GM12878 (cell line): ENCODE results near the gene FGFR2. TPM values are rescaled to one million over a fixed set of nuclear protein-coding genes. Genes with fewer than 3 reads are reported as not detected.

Experiments used
- ATAC-seq: fragments of 200-7000 bp; cut with Tn5 transposase; 3 replicates; pipeline ENCODE4 v1.9.1; 2020; ENCODE audit warnings: mild to moderate bottlenecking, moderate library complexity
- BruUV-seq: library from RNA; stranded (reverse); fragments of 400-500 nt; replicated peaks from 2 replicates; lab custom pipeline; 2021; lab: Mats Ljungman, UMichigan
- CTCF ChIA-PET: fragments of 300-600 bp; sonication (Branson Sonifier 250); formaldehyde crosslinking; extraction: SDS; loops from one replicate; lab custom pipeline; 2021; ENCODE audit warnings: inconsistent platforms; lab: Yijun Ruan, JAX
- POLR2A ChIA-PET: fragments of 350-600 bp; formaldehyde crosslinking; extraction: SDS; loops from one replicate; lab custom pipeline; 2021; ENCODE audit warnings: inconsistent platforms; lab: Charles Lee
- RAD21 ChIA-PET: fragments of 300-600 bp; sonication (Branson Sonifier 250); formaldehyde crosslinking; loops from one replicate; lab custom pipeline; 2023; ENCODE audit warnings: antibody characterized with exemption; ENCODE audit not compliant: unreplicated experiment; lab: Charles Lee
- SMC1A ChIA-PET: fragments of 300-600 bp; sonication (Branson Sonifier 250); formaldehyde crosslinking; loops from one replicate; lab custom pipeline; 2023; ENCODE audit not compliant: unreplicated experiment, uncharacterized antibody; lab: Charles Lee
- DNase-seq: peaks from one replicate; pipeline ENCODE4 v3.0.0-alpha.2; 2011; ENCODE audit warnings: low read depth, low spot score
- FAIRE-seq: peaks from 3 replicates; lab custom pipeline; 2011; peaks lifted over from hg19 to GRCh38; lab: Jason Lieb, UNC
- H2AFZ ChIP-seq: 2 replicates; pipeline ENCODE4 v1.6.0; 2011; ENCODE audit warnings: low read depth, low read length, control low read depth; ENCODE audit not compliant: control insufficient read depth
- H3K27ac ChIP-seq: 2 replicates; pipeline ENCODE4 v1.5.1; 2011; ENCODE audit warnings: control low read depth; ENCODE audit not compliant: control insufficient read depth, insufficient read depth
- H3K27me3 ChIP-seq, 2 experiments: replicated peaks in 1 of 2; 2 replicates each; pipeline versions ENCODE4 v1.6.0 to v1.6.1; 2011; ENCODE audit warnings: low read length in 1 of 2; ENCODE audit not compliant: control insufficient read depth in 2 of 2, insufficient read depth in 2 of 2
- H3K36me3 ChIP-seq, 2 experiments: 2 replicates each; pipeline ENCODE4 v1.5.1; 2011; ENCODE audit warnings: low read length in 1 of 2; ENCODE audit not compliant: control insufficient read depth in 2 of 2, insufficient read depth in 2 of 2
- H3K4me1 ChIP-seq: 2 replicates; pipeline ENCODE4 v1.6.1; 2011; ENCODE audit warnings: mild to moderate bottlenecking, low read length, moderate library complexity, mixed read lengths; ENCODE audit not compliant: control insufficient read depth, insufficient read depth
- H3K4me2 ChIP-seq: 2 replicates; pipeline ENCODE4 v1.6.0; 2011; ENCODE audit warnings: control low read depth; ENCODE audit not compliant: control insufficient read depth, insufficient read depth
- H3K4me3 ChIP-seq: fragments of 200-600 bp; sonication (generic); 2 replicates; pipeline ENCODE4 v1.5.1; 2016
- H3K79me2 ChIP-seq: 2 replicates; pipeline ENCODE4 v1.6.0; 2011; ENCODE audit warnings: low read length; ENCODE audit not compliant: control insufficient read depth, insufficient read depth
- H3K9ac ChIP-seq: 2 replicates; pipeline ENCODE4 v1.8.0; 2011; ENCODE audit warnings: low read length, control low read depth, mixed read lengths; ENCODE audit not compliant: control insufficient read depth, insufficient read depth
- H3K9me3 ChIP-seq: replicated peaks from 3 replicates; pipeline ENCODE4 v1.5.1; 2011; ENCODE audit warnings: mild to moderate bottlenecking, low read length; ENCODE audit not compliant: control insufficient read depth, insufficient read depth
- H4K20me1 ChIP-seq: 2 replicates; pipeline ENCODE4 v1.6.0; 2011; ENCODE audit not compliant: control insufficient read depth, insufficient read depth
- BACH1 ChIP-seq: fragments of 450-650 bp; IDR thresholded peaks from 2 replicates; pipeline ENCODE4 v1.6.1; 2017; ENCODE audit warnings: mild to moderate bottlenecking, borderline replicate concordance
- CTCF ChIP-seq, 3 experiments: IDR thresholded peaks in 2 of 3; conservative IDR thresholded peaks in 1 of 3; 2 replicates each; pipeline ENCODE4 v1.5.1; 2011; ENCODE audit warnings: low read depth in 3 of 3, low read length in 3 of 3, mild to moderate bottlenecking in 3 of 3, control low read depth in 2 of 3, moderate library complexity in 2 of 3, inconsistent platforms in 1 of 3, mixed read lengths in 1 of 3; ENCODE audit not compliant: control insufficient read depth in 2 of 3, insufficient read depth in 1 of 3; ENCODE audit errors: extremely low read depth in 1 of 3
- HDAC2 ChIP-seq: fragments of 200-600 bp; sonication (generic); IDR thresholded peaks from 2 replicates; pipeline ENCODE4 v1.6.1; 2017
- IKZF2 ChIP-seq, 2 experiments: fragments of 450-650 bp; IDR thresholded peaks; 2 replicates each; pipeline ENCODE4 v1.6.1; 2017; ENCODE audit warnings: mild to moderate bottlenecking in 2 of 2, moderate library complexity in 2 of 2
- MTA3 ChIP-seq: IDR thresholded peaks from 2 replicates; pipeline ENCODE4 v1.6.1; 2012; ENCODE audit warnings: low read length, inconsistent platforms, borderline replicate concordance
- POLR2AphosphoS5 ChIP-seq: IDR thresholded peaks from 2 replicates; pipeline ENCODE4 v1.6.1; 2011; ENCODE audit warnings: mild to moderate bottlenecking, low read length, inconsistent platforms
- RBBP5 ChIP-seq: fragments of 200-600 bp; sonication (generic); conservative IDR thresholded peaks from 2 replicates; pipeline ENCODE4 v1.6.1; 2016
- SIN3A ChIP-seq: IDR thresholded peaks from 2 replicates; pipeline ENCODE4 v1.6.1; 2012; ENCODE audit warnings: low read depth, low read length, improper control_type of control experiment
- SREBF2 ChIP-seq: IDR thresholded peaks from 2 replicates; pipeline ENCODE4 v1.6.1; 2012; ENCODE audit warnings: mild to moderate bottlenecking, low read length
- SRF ChIP-seq, 2 experiments: IDR thresholded peaks; 2 replicates each; pipeline ENCODE4 v1.6.1; 2011; ENCODE audit warnings: low read depth in 2 of 2, low read length in 2 of 2, mild to moderate bottlenecking in 1 of 2, moderate library complexity in 1 of 2
- ZSCAN29 ChIP-seq: fragments of 450-650 bp; IDR thresholded peaks from 2 replicates; pipeline ENCODE4 v1.6.1; 2017; ENCODE audit warnings: mild to moderate bottlenecking, moderate library complexity
- WGBS: methylation state at CpG from one replicate; pipeline ENCODE4 v1.1.6; 2016; ENCODE audit warnings: low lambda C conversion rate; ENCODE audit not compliant: insufficient replicate concordance, insufficient coverage; ENCODE audit errors: missing lambda C conversion rate; 5-methylcytosine and 5-hydroxymethylcytosine counted together
- in situ Hi-C: fragments of 300-500 bp; cut with MboI; formaldehyde crosslinking; loops from 9 replicates; pipeline ENCODE4 v1.14.3; 2018; ENCODE audit warnings: mixed read lengths
- intact Hi-C: fragments of 100-400 bp; cut with micrococcal nuclease; formaldehyde crosslinking; loops from one replicate; pipeline ENCODE4 v1.14.2; 2022; ENCODE audit not compliant: unreplicated experiment
- polyA plus RNA-seq, 11 experiments: library from polyadenylated mRNA; depleted of rRNA in 4 of 11; unstranded in 6 of 11; stranded (reverse) in 5 of 11; fragments of >200 nt; fragmentation: Nextera tagmentation in 4 of 11; fragmentation: Illumina TruSeq in 1 of 11; extraction: Ambion mirVana in 4 of 11; extraction: Trizol in 1 of 11; gene quantifications; 1 replicate in 1 of 11; 2 replicates in 10 of 11; pipeline versions ENCODE4 v1.2.1 to v1.2.3, GENCODE V29; 2011 to 2016; ENCODE audit warnings: inconsistent platforms in 2 of 11, missing spikeins in 2 of 11, low read depth in 1 of 11
- total RNA-seq, 4 experiments: library from RNA; depleted of rRNA in 3 of 4; stranded (reverse); fragments of >200 nt in 3 of 4; fragmentation: Illumina TruSeq in 1 of 4; extraction: Trizol in 1 of 4; gene quantifications; 2 replicates each; pipeline versions ENCODE4 v1.2.1 to v1.2.3, GENCODE V29; 2013 to 2021

The FGFR2 gene
- total and polyA plus RNA-seq, 10 of the 15 experiments (the other 5 are each of a cell fraction or from before 2014, with no cell fraction given): 0.04 to 0.15 TPM; not detected in 8

GRCh38 chr10:121633056-121633455 is 34.8 kb upstream of the FGFR2 start (continued):
- no peak for TF ChIP-seq SREBF2
- TF ChIP-seq CTCF (IDR thresholded peaks at IDR 0.05 in 2 of 3, conservative IDR thresholded peaks at IDR 0.05 in 1 of 3; ENCODE audit: control insufficient read depth in 2 of 3, extremely low read depth in 1 of 3, insufficient read depth in 1 of 3, low read depth in 3 of 3, low read length in 3 of 3): no peak
- TF ChIP-seq POLR2AphosphoS5: no peak
- TF ChIP-seq SIN3A: no peak
- TF ChIP-seq, all 136 proteins: peak for 0

- in situ Hi-C loops: no loop called here
- H4K20me1 ChIP-seq: no peaks in the 10 kb centered on the region
- FAIRE-seq: no peak
- H3K9me3 ChIP-seq: no peaks in the 10 kb centered on the region
- H3K4me3 ChIP-seq: no peak overlapping the region
- H3K79me2 ChIP-seq: no peaks in the 10 kb centered on the region
- ATAC-seq: no peak
- no peak for TF ChIP-seq IKZF2 (IDR thresholded peaks at IDR 0.05)
- TF ChIP-seq HDAC2: no peak
- TF ChIP-seq MTA3: no peak
- no peak for TF ChIP-seq RBBP5
- no peak for TF ChIP-seq ZSCAN29
- no peak for TF ChIP-seq BACH1
- no peak for TF ChIP-seq SRF (IDR thresholded peaks at IDR 0.05; ENCODE audit: low read depth in 2 of 2, low read length in 2 of 2)
- H2AFZ ChIP-seq: no peak overlapping the region
- no peaks in the 10 kb centered on the region for H3K36me3 ChIP-seq
- ChIA-PET CTCF (no interaction called here), RAD21 (no interaction called here), SMC1A (no interaction called here), POLR2A (no interaction called here)
- DNase-seq: no peak
- no peak overlapping the region for H3K4me2 ChIP-seq
- H3K9ac ChIP-seq: no peak overlapping the region
- 23% methylated on average over 8 of the region's 8 CpGs for WGBS
- no peaks in the 10 kb centered on the region for H3K27me3 ChIP-seq
- H3K27ac ChIP-seq: no peak overlapping the region
- intact Hi-C loops: no loop called here
- no peaks in the 10 kb centered on the region for H3K4me1 ChIP-seq
- BruUV-seq: no TSS peak
Measured at GRCh38 chr10:121631365-121632029, 33.3 kb upstream of the FGFR2 start.
